ENCODE measurements around the gene SLC35D2.
"Not testable (repeated sequence)": the region's sequence is repeated elsewhere in the genome, so short reads cannot be mapped to it uniquely, and the experiment has no call there.

SLC35D2 gene

DNA sequence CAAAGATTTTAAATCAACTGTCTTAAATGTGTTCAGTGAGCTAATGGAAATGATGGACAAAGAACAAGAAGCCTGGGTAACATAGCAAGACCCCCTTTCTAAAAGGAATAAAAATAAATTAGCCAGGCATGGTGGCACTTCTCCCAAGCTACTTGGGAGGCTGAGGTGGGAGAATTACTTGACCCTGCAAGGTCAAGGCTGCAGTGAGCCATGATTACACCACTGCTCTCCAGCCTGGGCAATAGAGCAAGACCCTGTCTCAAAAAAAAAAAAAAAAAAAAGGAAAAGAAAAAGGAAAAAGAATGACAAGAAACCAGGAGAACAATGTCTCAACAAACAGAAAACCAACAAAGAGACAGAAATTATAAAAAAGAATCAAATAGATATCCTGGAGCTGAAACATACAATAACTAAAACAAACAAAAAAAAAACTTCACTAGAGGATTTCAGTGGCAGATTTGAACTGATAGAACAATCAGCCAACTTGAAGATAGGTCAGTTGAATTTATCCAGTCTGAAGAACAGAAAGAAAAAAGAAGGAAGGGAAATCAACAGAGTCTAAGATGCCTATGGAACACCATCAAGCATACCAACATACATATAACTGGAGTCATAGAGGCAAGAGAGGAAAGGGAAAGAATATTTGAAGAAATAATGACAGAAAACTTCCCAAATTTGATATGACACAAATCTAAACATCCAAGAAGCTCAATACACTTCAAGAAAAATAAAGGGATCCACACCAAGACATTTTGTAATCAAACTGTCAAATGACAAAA lies 16.8 kb upstream of the SLC35D2 start:
- no peak for DNase-seq (ENCODE audit: low read depth)

DNA sequence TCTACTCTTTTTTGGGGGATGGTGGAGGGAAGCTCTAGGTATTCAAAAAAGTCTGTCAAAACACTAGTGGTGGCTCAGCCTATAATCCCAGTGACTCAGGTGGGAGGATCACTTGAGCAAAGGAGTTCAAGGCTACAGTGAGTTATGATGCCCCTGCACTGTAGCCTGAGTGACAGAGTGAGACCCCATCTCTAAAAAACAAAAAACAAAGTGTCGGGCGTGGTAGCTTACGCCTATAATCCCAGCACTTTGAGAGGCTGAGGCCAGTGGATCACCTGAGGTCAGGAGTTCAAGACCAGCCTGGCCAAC lies 15.8 kb upstream of the SLC35D2 start:
- no peak for DNase-seq (ENCODE audit: low read depth)

DNA sequence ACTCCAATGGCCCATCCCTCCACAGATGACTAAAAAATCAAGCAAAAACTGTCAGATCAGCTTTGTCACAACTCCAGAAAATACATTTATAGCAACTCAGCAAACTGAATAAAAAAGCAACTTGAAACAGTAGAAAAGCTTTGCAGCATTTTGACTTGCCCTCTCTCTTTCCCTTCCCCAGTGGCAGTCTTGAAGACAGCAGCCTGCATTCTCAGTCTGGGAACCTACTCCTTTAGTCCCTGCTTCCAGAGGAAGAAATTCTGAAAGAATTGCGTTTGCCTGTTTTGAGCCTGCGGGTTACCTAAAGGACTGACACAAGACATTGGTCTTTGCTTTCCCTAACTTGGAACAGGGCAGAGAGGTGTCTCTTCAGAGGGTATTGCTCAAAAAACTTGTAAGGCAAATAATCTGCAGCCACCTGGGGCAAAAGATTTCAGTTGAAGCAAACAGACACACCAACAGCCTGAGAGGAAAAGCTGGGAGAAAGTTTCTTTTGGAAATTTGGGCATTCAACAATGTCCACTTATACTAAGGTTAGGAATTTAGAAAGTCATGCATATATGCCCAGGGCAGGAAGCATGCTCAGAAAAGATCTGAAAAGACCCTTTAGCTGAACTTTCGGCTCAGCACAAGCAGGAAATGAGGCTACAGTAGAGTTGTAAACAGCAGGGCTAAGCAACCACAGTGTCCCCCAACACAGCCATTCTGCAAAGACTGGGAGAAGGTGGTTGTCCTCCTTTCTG lies 15.2 kb upstream of the SLC35D2 start:
- no peak for DNase-seq (ENCODE audit: low read depth)

DNA sequence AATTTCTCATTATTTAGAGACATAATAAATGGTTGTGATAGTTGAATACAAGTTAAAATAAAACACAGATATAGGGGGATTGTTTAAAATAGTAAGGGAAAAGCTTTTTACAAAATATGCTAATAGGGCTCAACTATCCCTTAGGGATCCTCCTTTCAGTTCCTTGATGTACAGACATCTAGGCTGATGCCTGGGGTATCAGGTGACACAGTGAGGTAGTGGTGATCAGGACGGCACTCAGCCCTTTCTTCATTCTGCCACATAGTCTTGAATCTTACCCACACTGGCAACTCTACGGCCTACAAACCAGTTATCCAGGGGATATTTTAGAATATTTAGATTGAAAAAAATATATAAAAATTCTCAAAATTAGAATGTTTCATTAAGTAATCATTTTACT lies 12.5 kb upstream of the SLC35D2 start:
- DNase-seq (ENCODE audit: low read depth) = no peak

DNA sequence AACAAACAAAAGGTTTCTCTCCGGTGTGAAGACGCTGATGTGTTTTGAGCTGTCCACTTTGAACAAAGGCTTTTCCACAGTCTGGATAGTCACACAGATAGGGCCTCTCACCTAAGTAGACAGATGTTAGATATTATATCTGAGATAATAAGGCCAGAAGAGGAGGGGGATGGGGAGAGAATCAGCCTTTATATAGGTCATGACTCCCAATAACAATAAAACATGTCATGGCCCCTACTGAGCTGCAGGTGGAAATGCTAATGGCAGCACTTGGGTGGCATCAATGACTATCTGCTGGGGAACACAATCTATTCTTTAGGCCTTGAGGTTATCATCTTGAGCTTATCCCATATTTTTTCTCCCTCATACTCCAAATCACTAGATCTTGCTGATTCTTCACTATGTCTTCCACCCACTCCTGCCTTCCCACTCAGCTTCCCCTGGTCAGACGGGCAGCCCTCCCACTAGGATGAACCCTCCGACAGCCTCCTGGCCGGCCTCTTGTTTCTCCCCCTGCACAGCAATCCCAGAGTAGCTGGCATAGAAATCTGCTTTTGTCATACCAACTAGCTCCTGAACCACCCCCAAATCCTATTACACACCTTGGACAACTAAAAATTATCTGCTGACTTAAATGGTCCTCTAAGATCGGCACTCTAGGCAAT lies 11.5 kb upstream of the SLC35D2 start:
- DNase-seq (ENCODE audit: low read depth) = no peak

DNA sequence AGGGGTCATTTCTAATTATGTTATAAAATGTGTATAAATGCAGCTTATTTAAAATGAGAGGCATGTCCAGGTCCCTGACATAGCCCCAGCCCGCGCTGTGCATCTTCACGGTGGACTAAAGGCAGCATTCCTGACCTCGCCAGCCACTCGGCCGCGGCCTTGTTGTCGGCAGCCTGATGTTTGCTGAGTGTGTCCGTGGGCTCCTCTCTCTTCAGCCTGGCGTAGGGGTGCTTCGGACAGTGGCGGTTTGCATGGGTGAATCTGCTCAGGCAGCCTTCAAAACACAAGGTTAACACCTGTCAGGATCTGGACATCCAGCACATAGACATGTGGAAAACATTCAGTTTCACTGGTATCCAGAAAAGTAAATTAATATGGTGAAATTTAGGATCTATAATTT lies 8.8 kb upstream of the SLC35D2 start:
- no peak for DNase-seq (ENCODE audit: low read depth)

DNA sequence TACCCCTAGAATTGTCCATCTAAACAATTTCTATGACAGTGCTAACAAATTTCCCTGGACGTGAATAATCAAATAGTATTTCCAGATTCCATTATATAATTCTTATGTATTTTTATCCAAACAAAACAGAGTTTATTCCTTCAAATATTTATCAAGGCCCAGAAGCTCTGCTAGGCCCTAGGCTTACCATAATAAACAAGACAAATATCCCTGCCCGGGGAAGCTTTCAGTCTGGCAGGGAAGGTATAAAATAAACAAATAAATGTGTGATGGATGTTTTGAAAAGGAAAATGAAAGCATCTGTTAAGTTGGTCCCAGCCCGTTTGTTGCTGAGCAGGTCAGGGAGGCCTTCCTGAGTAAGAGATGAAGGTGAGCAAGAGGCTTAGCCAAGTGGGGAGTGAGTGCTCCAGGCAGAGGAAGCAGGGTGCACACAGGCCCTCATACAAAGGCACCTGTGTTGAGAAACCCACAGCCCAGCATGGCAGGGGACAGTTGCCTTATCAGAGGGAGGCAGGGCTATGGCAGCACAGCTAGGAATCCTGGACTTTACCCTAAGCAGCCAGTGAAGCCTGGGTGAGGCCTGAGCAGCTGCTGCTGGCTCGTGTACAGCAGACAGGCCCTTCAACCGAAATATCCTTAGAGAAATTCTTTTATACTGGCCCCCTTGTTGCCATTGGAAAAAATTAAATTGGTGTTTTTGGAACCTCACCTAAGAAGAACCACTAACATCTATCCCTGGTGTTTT lies 7.7 kb upstream of the SLC35D2 start:
- DNase-seq (ENCODE audit: low read depth) = no peak

DNA sequence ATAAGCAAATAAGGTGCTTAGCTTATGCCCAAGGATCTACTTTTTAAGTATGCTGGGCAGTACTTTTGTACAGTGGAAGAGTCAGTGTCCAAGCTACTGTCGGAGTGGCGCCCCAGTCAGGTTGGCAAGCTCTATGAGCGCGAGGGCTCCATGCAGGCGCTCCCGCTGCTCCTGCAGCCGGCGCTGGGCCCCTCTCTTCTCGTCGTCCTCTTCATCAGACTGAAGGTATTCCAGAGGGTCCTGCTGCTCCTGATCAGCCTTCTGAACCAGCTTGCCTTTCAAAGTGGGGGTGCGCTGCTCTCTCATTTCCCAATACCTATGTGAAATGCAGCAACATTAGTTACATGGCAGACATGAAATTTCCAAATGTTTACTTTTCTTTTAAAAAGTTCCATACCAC lies 4.6 kb upstream of the SLC35D2 start:
- DNase-seq (ENCODE audit: low read depth) = no peak

DNA sequence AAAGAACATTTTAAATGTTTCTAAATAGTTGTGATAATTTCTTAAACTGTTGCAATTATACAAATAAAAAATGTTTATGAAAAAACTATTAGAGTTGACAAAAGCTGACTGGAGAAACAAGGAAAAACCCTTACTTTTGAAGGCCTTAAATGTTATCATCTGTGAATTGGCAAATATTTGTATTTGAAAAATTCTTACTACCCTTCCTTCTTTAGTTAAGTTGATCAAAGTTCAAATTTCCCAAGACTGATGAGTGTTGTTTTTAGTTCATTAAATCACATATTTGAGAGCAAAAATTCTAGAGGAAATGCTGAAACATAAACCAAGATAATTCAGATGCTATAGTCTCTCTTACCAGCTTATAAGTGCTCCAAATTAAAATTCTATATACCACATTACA lies 2.6 kb upstream of the SLC35D2 start:
- no peak for DNase-seq (ENCODE audit: low read depth)

DNA sequence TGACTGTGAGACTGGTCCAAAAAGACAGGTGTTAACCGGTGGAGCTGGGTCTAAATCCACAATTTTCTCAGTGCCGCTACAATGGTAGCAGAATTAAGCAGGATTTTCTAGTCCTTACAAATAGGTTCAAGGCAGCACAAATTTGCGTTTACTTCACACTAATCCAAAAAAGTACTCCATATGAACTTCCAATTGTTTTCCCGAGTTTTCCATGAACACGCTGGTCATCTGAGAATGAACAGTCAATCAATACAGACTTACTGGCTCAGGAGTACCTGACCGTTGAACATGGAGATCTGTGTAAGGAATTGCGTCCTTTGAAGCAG lies 709 bp downstream of the SLC35D2 start:
- no peak for DNase-seq (ENCODE audit: low read depth)

DNA sequence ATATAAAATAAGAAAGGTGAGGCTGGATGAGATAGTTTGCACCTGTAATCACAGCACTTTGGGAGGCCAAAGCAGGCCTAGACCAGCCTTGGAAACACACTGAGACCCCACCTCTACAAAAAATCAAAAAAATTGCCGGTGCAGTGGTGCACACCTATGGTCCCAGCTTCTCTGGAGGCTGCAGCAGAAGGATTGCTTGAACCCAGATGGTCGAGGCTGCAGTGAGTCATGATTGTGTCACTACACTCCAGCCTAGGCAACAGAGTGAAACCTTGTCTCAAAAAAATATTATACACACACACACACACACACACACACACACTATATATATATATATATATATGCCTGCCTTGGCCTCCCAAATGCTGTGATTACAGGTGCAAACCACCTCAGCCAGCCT lies 1.3 kb downstream of the SLC35D2 start:
- no peak for DNase-seq (ENCODE audit: low read depth)

DNA sequence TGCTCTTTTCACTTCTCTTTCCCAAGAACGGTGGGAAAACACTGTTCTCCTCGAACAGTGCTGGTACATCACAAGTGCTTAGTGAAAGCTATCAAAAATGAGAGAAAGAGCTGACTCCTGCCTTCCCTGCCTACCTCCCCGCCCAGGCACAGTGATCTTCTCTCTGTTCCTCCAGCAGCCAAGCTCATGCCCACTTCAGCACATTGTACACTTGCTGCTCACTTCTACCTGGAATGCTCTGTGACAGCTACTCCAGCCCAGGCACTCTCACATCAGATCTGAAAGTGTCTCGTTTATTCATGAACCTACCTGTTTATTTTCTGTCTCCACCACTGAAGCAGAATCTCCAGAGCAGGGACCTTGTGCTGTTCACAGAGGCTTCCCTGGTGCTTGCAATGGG lies 1.8 kb downstream of the SLC35D2 start:
- no peak for DNase-seq (ENCODE audit: low read depth)

DNA sequence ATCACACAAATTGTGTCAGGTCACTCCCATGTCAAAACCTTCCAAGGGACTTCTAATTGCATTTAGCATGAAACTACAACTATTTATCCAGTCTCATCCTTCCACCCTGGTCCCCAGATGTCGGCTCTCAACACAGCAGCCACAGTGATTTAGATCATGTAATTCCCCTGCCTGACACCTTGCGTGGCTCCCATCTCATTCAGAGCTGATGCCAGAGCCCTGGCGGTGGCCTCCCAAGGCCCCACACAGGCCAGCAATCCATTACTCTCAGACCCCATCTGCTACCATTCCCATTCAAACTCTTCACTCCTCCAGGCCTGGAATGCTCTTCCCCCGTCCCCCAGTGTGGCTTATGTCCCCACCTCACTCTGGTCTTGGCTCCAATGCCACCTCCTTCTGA lies 2.4 kb downstream of the SLC35D2 start:
- no peak for DNase-seq (ENCODE audit: low read depth)

DNA sequence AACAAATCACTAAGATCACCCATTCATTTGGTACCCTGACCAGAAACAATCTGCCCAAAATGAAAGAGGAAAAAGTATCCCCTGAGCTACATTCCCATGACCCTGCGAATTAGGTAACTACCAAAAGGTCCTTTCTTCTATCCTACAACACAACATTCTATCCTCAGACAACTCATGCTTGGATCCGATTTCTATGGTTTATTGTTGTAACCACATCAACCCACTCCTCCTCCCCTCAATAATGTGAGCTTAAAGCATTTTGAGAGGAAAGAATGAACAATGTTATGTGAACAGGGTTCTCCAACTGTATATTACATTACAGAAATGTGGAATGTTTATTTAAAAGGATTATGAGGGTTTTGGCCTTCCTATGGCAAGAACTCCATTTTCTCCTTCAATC lies 4.0 kb downstream of the SLC35D2 start:
- no peak for DNase-seq (ENCODE audit: low read depth)

DNA sequence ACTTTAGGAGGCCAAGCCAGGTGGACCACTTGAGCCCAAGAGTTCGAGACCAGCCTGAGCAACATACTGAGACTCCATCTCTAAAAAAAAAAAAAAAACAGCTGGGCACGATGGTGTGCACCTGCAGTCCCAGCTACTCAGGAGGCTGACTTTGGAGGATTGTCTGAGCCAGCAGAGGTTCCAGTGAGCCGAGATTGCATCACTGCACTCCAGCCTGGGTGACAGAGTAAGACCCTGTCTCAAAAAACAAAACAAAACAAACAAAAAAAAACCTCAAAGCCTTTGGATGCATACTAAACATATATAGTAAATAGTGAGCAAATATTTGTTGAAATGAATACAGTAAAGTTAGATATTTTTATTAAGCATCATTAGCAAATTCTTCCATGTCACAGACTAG lies 5.3 kb downstream of the SLC35D2 start:
- no peak for DNase-seq (ENCODE audit: low read depth)

DNA sequence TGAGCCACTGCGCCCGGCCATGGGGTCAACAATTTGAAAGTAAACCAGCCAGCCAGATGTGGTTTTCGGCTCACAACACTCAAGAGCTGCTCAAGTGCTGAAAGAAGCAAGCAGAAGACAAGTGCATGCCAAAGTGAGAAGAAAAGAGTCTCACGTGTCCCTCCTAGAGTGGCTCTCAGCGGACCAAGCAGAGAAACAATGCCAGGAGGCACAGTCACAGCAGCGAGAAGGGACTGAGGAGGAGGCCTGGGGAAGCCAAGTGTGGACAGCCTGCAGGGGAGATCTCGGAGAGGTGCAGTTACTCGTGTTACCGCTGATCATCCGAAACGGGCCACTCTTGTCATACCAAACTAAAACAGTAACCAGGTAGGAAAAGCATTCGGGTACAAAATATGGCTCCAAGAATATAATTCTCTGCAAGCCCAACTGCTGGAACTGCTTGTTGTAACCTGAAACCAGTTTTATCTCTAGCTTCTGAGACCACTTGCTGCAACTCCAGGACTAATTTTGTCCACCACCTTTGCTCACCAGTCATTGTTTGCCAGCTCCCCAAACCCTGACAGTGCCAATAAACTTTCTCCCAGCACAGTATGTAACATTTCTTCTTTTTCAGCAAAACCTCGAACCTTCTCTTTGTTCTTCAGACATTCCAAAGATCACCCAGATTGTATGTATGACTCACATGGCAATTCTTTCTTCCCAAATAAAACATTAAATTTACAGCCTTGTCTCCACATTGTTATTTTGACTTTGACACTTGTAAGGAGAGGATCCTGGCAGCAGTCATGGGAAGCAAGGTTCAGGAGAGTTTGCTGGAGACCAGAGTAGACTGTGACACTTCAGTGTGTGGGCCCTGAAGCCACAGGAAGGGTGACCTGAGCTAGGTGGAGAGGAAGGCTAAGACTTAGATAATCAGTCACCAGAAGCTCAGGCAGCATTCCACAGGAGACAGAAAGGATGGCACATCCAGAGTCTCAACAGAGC lies 6.3 kb downstream of the SLC35D2 start:
- DNase-seq (ENCODE audit: low read depth) = no peak

DNA sequence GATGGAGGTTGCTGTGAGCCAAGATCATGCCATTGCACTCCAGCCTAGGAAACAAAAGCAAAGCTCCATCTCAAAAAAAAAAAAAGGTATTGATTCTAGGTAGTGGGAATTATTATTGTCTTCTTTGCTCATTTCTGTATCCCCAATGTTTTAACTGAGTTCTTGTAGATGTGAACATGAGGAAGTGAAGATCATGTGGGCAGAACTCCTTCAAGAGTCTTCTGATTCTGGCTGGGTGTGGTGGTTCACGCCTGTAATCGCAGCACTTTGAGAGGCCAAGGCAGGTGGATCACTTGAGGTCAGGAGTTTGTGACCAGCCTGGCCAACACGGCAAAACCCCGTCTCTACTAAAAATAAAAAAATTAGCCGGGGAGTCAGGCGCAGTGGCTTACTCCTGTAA lies 8.0 kb downstream of the SLC35D2 start:
- DNase-seq (ENCODE audit: low read depth) = not testable (repeated sequence)

DNA sequence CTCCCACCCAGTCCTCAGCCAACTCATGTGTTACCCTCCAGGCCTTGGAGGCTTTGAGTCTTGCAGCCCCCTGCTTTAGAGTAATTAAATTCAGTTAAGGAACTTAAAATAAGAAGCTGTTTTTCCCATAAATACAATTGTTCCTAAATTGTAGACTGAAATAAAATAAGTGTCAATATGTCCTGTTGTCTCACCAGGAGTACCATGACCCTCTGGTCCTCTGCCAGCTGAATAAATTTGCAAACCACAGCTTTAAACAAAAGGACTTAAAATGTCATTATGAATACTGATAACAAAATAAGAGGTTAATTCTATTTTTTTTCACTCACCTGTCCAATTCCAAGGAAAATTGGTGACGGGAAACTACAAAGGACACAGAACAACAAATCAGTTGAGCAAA lies 15.6 kb downstream of the SLC35D2 start:
- no peak for DNase-seq (ENCODE audit: low read depth)

DNA sequence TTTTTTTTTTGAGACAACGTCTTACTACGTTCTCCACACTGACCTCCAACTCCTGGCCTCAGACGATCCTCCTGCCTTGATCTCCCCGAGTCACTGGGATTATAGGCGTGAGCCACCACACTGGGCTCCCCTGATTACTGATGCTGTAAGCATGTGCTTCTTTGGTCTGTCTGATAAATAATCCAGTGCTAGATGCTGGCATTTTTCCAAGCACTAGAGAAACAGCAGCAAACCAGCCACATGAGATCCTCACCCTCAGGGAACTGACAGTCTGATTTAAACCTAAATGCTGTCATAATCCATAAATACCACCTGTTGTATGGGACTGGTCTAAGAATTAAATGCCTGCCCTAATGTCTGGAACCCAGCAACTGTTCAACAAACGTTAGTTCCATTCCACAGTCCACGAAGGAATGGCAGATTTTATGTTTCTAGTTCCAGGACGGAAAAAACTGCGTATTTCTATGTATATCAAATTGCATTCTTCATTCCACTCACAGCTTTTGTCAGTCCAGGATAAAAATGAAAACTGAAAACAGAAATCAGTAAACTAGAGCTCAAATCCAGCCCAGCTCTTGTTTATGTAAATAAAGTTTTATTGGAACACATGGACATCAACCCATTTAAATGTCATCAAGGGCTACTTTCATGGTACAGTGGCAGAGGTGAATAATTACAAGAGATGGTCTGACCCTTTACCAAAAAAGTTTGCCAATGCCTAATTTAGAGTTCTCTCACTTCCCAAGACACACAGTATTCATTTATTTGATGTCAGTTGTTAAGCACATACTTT lies 20.1 kb downstream of the SLC35D2 start:
- no peak for DNase-seq (ENCODE audit: low read depth)

DNA sequence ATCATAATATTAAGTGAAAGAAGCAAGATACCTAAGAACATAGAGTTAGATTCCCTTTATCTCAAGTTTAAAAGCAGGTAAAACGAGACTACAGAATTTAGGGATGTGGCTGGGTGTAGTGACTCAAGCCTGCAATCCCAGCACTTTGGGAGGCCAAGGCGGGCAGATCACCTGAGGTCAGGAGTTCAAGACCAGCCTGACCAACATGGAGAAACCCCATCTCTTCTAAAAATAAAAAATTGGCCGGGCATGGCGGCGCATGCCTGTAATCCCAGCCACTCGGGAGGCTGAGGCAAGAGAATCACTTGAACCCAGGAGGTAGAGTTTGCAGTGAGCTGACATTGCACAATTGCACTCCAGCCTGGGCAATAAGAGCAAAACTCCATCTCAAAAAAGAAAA lies 21.4 kb downstream of the SLC35D2 start:
- not testable (repeated sequence) for DNase-seq (ENCODE audit: low read depth)

DNA sequence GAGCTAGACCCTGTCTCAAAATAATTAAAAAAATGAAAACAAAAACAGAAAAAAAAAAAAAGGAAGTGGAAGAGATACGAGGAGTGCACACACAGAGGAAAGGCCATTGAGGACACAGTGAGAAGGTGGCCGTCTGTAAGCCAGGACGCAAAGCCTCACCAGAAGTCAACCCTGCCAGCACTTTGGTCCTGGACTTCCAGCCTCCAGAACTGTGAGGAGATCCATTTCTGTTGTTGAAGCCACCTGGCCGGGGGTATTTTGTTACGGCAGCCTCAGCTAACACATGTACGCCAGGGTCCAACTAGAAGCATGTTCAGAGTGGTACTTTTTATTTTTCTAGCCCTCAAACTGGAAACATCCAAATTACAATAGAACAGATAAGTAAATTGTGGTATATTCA lies 21.8 kb downstream of the SLC35D2 start:
- no peak for DNase-seq (ENCODE audit: low read depth)
